Fibroblast of lung (primary cell): ENCODE data around the gene ABHD6. TPM values are rescaled to one million over a fixed set of nuclear protein-coding genes. Genes with fewer than 3 reads are reported as not detected.

Source experiments
- DNase-seq, 2 donors: peaks; one replicate each; pipeline versions ENCODE4 v3.0.0 to v3.0.0-alpha.2; 2010; ENCODE audit warnings: low read depth in 2 of 2
- H2AFZ ChIP-seq: 2 replicates; pipeline ENCODE4 v1.5.1; 2012; ENCODE audit warnings: low read length, control low read depth, inconsistent platforms
- H3K27ac ChIP-seq: 2 replicates; pipeline ENCODE4 v1.5.1; 2011; ENCODE audit warnings: low read length, control low read depth; ENCODE audit not compliant: insufficient read depth
- H3K27me3 ChIP-seq: 2 replicates; pipeline ENCODE4 v1.5.1; 2011; ENCODE audit warnings: mild to moderate bottlenecking, low read length; ENCODE audit not compliant: control insufficient read depth, insufficient read depth
- H3K36me3 ChIP-seq: 2 replicates; pipeline ENCODE4 v1.5.1; 2011; ENCODE audit warnings: low read length; ENCODE audit not compliant: control insufficient read depth, insufficient read depth
- H3K4me1 ChIP-seq: 2 replicates; pipeline ENCODE4 v1.5.1; 2011; ENCODE audit warnings: low read length; ENCODE audit not compliant: control insufficient read depth, insufficient read depth; ENCODE audit errors: extremely low read depth
- H3K4me2 ChIP-seq: 2 replicates; pipeline ENCODE4 v1.5.1; 2011; ENCODE audit warnings: low read length, control low read depth; ENCODE audit not compliant: insufficient read depth; ENCODE audit errors: extremely low read depth
- H3K4me3 ChIP-seq, 4 experiments: fragments of 200-600 bp in 1 of 4; sonication (generic) in 1 of 4; replicated peaks in 1 of 4; 2 replicates each; pipeline ENCODE4 v1.5.1; 2011 to 2016; ENCODE audit warnings: low read length in 4 of 4, low read depth in 3 of 4, mild to moderate bottlenecking in 3 of 4, control low read depth in 2 of 4, inconsistent platforms in 1 of 4, mixed read lengths in 1 of 4; ENCODE audit not compliant: insufficient read depth in 1 of 4; ENCODE audit errors: control extremely low read depth in 1 of 4
- H3K79me2 ChIP-seq: 2 replicates; pipeline ENCODE4 v1.5.1; 2012; ENCODE audit warnings: mild to moderate bottlenecking, low read length, inconsistent platforms; ENCODE audit not compliant: control insufficient read depth, insufficient read depth
- H3K9ac ChIP-seq: 2 replicates; pipeline ENCODE4 v1.5.1; 2011; ENCODE audit warnings: mild to moderate bottlenecking, low read length, control low read depth; ENCODE audit not compliant: insufficient read depth
- H3K9me3 ChIP-seq: 2 replicates; pipeline ENCODE4 v1.5.1; 2012; ENCODE audit warnings: low read depth, low read length; ENCODE audit not compliant: control insufficient read depth, insufficient read depth
- H4K20me1 ChIP-seq: 2 replicates; pipeline ENCODE4 v1.5.1; 2011; ENCODE audit warnings: low read length; ENCODE audit not compliant: control insufficient read depth, insufficient read depth; ENCODE audit errors: extremely low read depth
- CTCF ChIP-seq, 2 donors: IDR thresholded peaks in 1 of 2; conservative IDR thresholded peaks in 1 of 2; 1 replicate in 1 of 2; 2 replicates in 1 of 2; pipeline ENCODE4 v1.5.1; 2011 to 2012; ENCODE audit warnings: low read length in 2 of 2, control low read depth in 1 of 2, inconsistent platforms in 1 of 2, low read depth in 1 of 2, mild to moderate bottlenecking in 1 of 2
- EZH2 ChIP-seq: IDR thresholded peaks from 2 replicates; pipeline ENCODE4 v1.5.1; 2012; ENCODE audit warnings: low read length, control low read depth, mild to moderate bottlenecking; ENCODE audit errors: missing control alignments
- polyA plus RNA-seq, 2 donors: library from polyadenylated mRNA; depleted of rRNA in 1 of 2; stranded (reverse) in 1 of 2; unstranded in 1 of 2; fragments of >200 nt; gene quantifications; 2 replicates each; pipeline ENCODE4 v1.2.1, GENCODE V29; 2011 to 2012; ENCODE audit warnings: missing spikeins in 1 of 2
- total RNA-seq: library from RNA; depleted of rRNA; stranded (reverse); fragments of >200 nt; gene quantifications from 2 replicates; pipeline ENCODE4 v1.2.1, GENCODE V29; 2014

The ABHD6 gene
- total and polyA plus RNA-seq, 2 donors (not counting 1 experiment from before 2014, with no cell fraction given): 7.3 to 13.5 TPM

DNA sequence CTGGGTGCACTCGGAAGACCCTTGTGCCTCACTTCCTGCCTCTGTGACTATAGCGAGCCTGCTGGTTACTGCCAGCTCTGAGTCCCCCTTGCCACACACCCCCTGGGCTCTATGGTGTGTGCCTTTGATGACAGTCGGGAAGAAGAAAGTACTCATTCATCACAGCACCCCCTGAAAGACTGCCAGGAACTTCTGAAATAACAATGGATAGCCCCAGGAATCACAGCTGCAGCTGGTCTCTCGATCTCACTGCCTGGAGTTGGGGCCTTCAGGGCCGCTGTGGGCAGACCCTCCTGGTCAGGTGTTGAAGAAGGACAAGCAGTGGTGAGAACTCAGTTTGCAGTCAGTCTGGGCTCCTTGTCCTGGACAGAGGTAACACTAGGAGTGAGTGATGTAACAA is 58.7 kb downstream of the ABHD6 start:
- H4K20me1 ChIP-seq: no peaks in the 10 kb centered on the region
- TF ChIP-seq EZH2 (no peak), CTCF (conservative IDR thresholded peaks at IDR 0.05 in 1 of 2, IDR thresholded peaks at IDR 0.05 in 1 of 2; ENCODE audit: low read depth in 1 of 2, low read length in 2 of 2) (no peak)
- no peaks in the 10 kb centered on the region for H3K36me3 ChIP-seq
- no peak overlapping the region for H3K9ac ChIP-seq
- H3K27me3 ChIP-seq: no peaks in the 10 kb centered on the region
- no peaks in the 10 kb centered on the region for H3K4me1 ChIP-seq
- DNase-seq: no peak
- no peak overlapping the region for H3K4me3 ChIP-seq
- H3K9me3 ChIP-seq: no peaks in the 10 kb centered on the region
- no peaks in the 10 kb centered on the region for H3K79me2 ChIP-seq
- H3K27ac ChIP-seq: no peak overlapping the region
- no peak overlapping the region for H3K4me2 ChIP-seq
- H2AFZ ChIP-seq: no peak overlapping the region

DNA sequence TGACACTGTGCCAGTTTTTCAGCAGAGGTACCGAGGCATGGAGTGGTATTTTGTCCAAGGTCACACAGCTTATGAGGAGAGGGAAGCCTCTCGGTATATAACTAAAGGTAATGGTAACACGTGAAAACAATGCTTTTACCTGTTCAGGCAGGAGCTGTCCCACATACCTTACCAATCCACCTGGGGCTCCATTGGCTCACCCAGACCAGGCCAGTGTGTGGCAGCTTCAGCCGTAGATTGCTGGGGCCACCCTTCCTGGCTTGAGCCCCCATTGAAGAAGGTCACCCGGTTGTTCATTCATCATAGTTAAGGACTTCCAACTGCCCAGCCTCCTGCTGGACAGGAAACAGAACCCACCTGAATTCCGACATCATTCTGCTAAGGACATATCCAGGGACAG is 59.3 kb downstream of the ABHD6 start:
- Histone ChIP-seq H3K79me2 (no peaks in the 10 kb centered on the region), H3K27me3 (no peaks in the 10 kb centered on the region), H3K27ac (no peak overlapping the region), H3K9me3 (no peaks in the 10 kb centered on the region), H2AFZ (no peak overlapping the region), H3K4me3 (no peak overlapping the region), H3K9ac (no peak overlapping the region), H3K4me2 (no peak overlapping the region), H3K4me1 (no peaks in the 10 kb centered on the region), H4K20me1 (no peaks in the 10 kb centered on the region), H3K36me3 (no peaks in the 10 kb centered on the region)
- no peak for DNase-seq
- TF ChIP-seq EZH2: no peak
- TF ChIP-seq CTCF (conservative IDR thresholded peaks at IDR 0.05 in 1 of 2, IDR thresholded peaks at IDR 0.05 in 1 of 2; ENCODE audit: low read depth in 1 of 2, low read length in 2 of 2): no peak

- H3K27ac ChIP-seq: no peak overlapping the region
- no peaks in the 10 kb centered on the region for H3K4me1 ChIP-seq
- no peak overlapping the region for H3K4me3 ChIP-seq
- no peak overlapping the region for H3K9ac ChIP-seq
- H3K4me2 ChIP-seq: no peak overlapping the region
- no peaks in the 10 kb centered on the region for H3K79me2 ChIP-seq
- TF ChIP-seq CTCF (conservative IDR thresholded peaks at IDR 0.05 in 1 of 2, IDR thresholded peaks at IDR 0.05 in 1 of 2; ENCODE audit: low read depth in 1 of 2, low read length in 2 of 2) (no peak), EZH2 (no peak)
- no peaks in the 10 kb centered on the region for H3K9me3 ChIP-seq
- DNase-seq: no peak
- no peaks in the 10 kb centered on the region for H3K27me3 ChIP-seq
- no peaks in the 10 kb centered on the region for H3K36me3 ChIP-seq
- no peak overlapping the region for H2AFZ ChIP-seq
- H4K20me1 ChIP-seq: no peaks in the 10 kb centered on the region
Measured at GRCh38 chr3:58298190-58298589, 60.6 kb downstream of the ABHD6 start.
